Suprapubic skin (tissue), 4 donors: ENCODE measurements around the gene ATP6V0E1. TPM values are rescaled to one million over a fixed set of nuclear protein-coding genes. Genes with fewer than 3 reads are reported as not detected.

Source experiments
- DNase-seq, 2 donors: peaks; one replicate each; pipeline ENCODE4 v3.0.0-alpha.2; 2019; ENCODE audit warnings: low spot score in 2 of 2
- H3K27ac ChIP-seq: fragments of 200-600 bp; sonication (generic); one replicate; pipeline ENCODE4 v1.5.1; 2019
- H3K27me3 ChIP-seq: fragments of 200-600 bp; sonication (generic); one replicate; pipeline ENCODE4 v1.5.1; 2019
- H3K36me3 ChIP-seq: fragments of 200-600 bp; sonication (generic); one replicate; pipeline ENCODE4 v1.5.1; 2019
- H3K4me1 ChIP-seq: fragments of 200-600 bp; sonication (generic); one replicate; pipeline ENCODE4 v1.5.1; 2019
- H3K4me3 ChIP-seq: fragments of 200-600 bp; sonication (generic); one replicate; pipeline ENCODE4 v1.5.1; 2019; ENCODE audit warnings: mild to moderate bottlenecking
- H3K9me3 ChIP-seq: fragments of 200-600 bp; sonication (generic); one replicate; pipeline ENCODE4 v1.5.1; 2019
- EP300 ChIP-seq: sonication (generic); formaldehyde crosslinking; IDR thresholded peaks from one replicate; pipeline ENCODE4 v1.6.1; 2017; ENCODE audit warnings: antibody characterized with exemption
- POLR2A ChIP-seq, 2 donors: fragments of 450-650 bp; IDR thresholded peaks; one replicate each; pipeline ENCODE4 v1.6.1; 2017; ENCODE audit warnings: antibody characterized with exemption in 2 of 2, mild to moderate bottlenecking in 2 of 2, moderate library complexity in 2 of 2
- POLR2AphosphoS5 ChIP-seq, 3 donors: sonication (generic); formaldehyde crosslinking; IDR thresholded peaks; one replicate each; pipeline ENCODE4 v1.6.1; 2017; ENCODE audit warnings: antibody characterized with exemption in 3 of 3
- WGBS: methylation state at CpG from one replicate; pipeline ENCODE4 v1.1.5; 2018; 5-methylcytosine and 5-hydroxymethylcytosine counted together
- total RNA-seq, 4 donors: library from RNA; depleted of rRNA; stranded (reverse); fragments of >200 nt; gene quantifications; one replicate each; pipeline ENCODE4 v1.1.0, GENCODE V29; 2016
- TF ChIP-seq, protein P1 (sequence below), 2 donors: fragments of 200-600 bp in 1 of 2; fragments of 450-650 bp in 1 of 2; sonication (generic) in 1 of 2; IDR thresholded peaks; one replicate each; pipeline ENCODE4 v1.5.1; 2016 to 2019; ENCODE audit warnings: antibody characterized with exemption in 2 of 2, mild to moderate bottlenecking in 1 of 2, moderate library complexity in 1 of 2

The ATP6V0E1 gene
- total RNA-seq, 4 donors from 2014 or later: 73.7 to 91.3 (median 82.1) TPM

DNA sequence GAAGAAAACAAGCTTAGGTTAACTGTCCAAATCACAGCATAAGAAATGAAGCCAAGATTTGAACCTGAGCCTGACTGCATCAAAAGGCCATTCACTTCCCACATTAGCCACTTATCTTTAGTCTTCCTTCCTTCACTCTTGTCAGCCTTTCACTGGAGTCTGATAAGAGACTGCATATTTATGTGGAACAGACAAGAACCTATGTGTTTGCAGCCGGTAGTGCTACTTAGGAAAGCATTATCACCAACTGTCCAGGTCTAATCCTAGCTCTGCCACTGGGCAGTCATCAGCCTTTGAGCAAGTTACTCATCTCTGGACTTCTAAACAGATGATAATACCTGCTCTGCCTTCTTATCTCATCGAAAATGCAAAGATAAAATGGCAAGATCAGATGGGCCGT is 12.1 kb upstream of the ATP6V0E1 start:
- WGBS: 84% methylated on average over 3 of the region's 3 CpGs
- Histone ChIP-seq H3K4me3 (no peak overlapping the region), H3K9me3 (no peaks in the 10 kb centered on the region), H3K4me1 (no peaks in the 10 kb centered on the region), H3K27me3 (no peaks in the 10 kb centered on the region), H3K36me3 (peaks cover 18% of the 10 kb centered on the region), H3K27ac (no peak overlapping the region)
- TF ChIP-seq, protein P1, sequence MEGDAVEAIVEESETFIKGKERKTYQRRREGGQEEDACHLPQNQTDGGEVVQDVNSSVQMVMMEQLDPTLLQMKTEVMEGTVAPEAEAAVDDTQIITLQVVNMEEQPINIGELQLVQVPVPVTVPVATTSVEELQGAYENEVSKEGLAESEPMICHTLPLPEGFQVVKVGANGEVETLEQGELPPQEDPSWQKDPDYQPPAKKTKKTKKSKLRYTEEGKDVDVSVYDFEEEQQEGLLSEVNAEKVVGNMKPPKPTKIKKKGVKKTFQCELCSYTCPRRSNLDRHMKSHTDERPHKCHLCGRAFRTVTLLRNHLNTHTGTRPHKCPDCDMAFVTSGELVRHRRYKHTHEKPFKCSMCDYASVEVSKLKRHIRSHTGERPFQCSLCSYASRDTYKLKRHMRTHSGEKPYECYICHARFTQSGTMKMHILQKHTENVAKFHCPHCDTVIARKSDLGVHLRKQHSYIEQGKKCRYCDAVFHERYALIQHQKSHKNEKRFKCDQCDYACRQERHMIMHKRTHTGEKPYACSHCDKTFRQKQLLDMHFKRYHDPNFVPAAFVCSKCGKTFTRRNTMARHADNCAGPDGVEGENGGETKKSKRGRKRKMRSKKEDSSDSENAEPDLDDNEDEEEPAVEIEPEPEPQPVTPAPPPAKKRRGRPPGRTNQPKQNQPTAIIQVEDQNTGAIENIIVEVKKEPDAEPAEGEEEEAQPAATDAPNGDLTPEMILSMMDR (IDR thresholded peaks at IDR 0.05): no peak
- TF ChIP-seq POLR2A (IDR thresholded peaks at IDR 0.05) (no peak), POLR2AphosphoS5 (IDR thresholded peaks at IDR 0.05) (no peak)
- DNase-seq: no peak

DNA sequence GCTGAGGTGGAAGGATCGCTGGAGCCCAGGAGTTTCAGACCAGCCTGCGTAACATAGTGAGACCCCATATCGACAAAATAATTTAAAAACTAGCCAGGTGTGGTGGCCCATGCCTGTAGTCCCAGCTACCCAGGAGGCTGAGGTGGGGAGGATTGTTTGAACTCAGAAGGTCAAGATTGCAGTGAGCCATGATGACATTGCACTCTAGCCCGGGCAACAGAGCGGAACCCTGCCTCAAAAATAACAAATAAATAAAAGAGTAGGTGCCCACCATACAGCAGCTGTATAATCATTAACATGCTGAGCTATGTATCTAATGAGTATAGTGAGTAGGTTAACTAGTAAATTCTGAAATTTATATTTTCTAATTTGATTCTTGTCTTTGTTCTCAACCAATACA is 11.0 kb upstream of the ATP6V0E1 start:
- Histone ChIP-seq H3K27ac (no peak overlapping the region), H3K4me3 (no peak overlapping the region), H3K27me3 (no peaks in the 10 kb centered on the region), H3K36me3 (peaks cover 18% of the 10 kb centered on the region), H3K4me1 (no peaks in the 10 kb centered on the region), H3K9me3 (no peaks in the 10 kb centered on the region)
- TF ChIP-seq POLR2AphosphoS5 (IDR thresholded peaks at IDR 0.05) (no peak), POLR2A (IDR thresholded peaks at IDR 0.05) (no peak), EP300 (no peak)
- TF ChIP-seq, protein P1 (IDR thresholded peaks at IDR 0.05): no peak
- WGBS: 93% methylated on average over 5 of the region's 5 CpGs
- DNase-seq: no peak

DNA sequence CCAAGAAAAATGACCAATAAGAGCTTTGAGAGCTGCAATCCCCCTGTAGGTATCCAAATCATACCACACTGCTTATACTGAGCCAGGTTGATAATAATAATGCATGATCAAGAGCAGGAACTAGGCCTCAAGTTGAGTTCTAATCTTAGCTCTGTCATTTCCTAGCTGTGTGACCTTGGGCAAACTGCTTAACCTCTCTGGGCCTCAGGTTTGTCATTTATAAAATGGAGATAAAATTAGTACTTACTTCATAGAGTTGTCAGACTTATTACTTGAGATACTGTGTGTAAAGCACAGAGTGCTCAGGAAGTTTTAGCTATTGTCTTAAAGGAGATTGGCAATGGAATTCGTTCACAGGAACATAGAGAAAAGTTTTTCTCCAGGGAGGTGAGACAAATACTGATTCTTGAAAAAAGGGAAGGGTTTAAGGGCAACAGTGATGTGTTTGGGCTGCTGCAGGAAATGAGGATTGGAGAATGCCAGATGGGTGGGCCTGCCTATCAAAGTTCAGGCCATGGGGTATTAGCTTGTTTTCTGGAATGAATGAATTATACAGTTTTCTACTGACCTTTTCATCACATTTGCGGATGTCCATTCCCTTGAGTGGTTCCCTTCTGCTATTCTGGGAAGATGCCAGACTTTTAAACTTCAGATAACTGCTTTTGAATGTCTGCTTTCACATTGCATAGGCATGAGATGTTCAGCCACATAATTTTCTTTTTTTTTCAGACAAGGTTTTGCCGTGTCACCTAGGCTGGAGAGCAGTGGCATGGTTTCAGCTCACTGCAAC is 10.2 kb upstream of the ATP6V0E1 start:
- peaks cover 17% of the 10 kb centered on the region for H3K36me3 ChIP-seq
- H3K4me3 ChIP-seq: no peak overlapping the region
- H3K27me3 ChIP-seq: no peaks in the 10 kb centered on the region
- TF ChIP-seq POLR2A (IDR thresholded peaks at IDR 0.05) (no peak), EP300 (no peak), POLR2AphosphoS5 (IDR thresholded peaks at IDR 0.05) (no peak)
- TF ChIP-seq, protein P1 (IDR thresholded peaks at IDR 0.05): no peak
- no peak overlapping the region for H3K27ac ChIP-seq
- H3K9me3 ChIP-seq: no peaks in the 10 kb centered on the region
- H3K4me1 ChIP-seq: no peaks in the 10 kb centered on the region
- DNase-seq: no peak
- WGBS: 64% methylated on average over 3 of the region's 3 CpGs

DNA sequence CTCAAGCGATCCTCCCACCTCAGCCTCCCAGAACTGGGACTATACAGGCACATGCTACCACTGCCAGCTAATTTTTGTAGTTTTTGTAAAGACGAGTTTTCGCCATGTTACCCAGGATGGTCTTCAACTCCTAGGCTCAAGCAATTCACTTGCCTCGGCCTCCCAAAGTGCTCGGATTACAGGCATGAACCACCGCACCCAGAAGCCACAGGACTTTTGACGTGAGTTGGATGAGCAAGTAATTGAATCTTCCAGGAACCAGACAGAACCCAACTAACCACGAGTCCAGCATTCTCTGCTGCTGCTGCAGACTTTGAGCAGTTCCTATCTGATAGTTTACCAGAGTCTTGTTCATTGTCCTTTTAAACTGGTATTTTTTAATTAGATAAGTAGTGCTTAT is 9.6 kb upstream of the ATP6V0E1 start:
- TF ChIP-seq EP300 (no peak), POLR2A (IDR thresholded peaks at IDR 0.05) (no peak), POLR2AphosphoS5 (IDR thresholded peaks at IDR 0.05) (no peak)
- TF ChIP-seq, protein P1 (IDR thresholded peaks at IDR 0.05): no peak
- H3K27me3 ChIP-seq: no peaks in the 10 kb centered on the region
- H3K4me3 ChIP-seq: no peak overlapping the region
- H3K27ac ChIP-seq: no peak overlapping the region
- WGBS: 91% methylated on average over 8 of the region's 8 CpGs
- H3K36me3 ChIP-seq: peaks cover 11% of the 10 kb centered on the region
- no peak for DNase-seq
- H3K9me3 ChIP-seq: no peaks in the 10 kb centered on the region
- H3K4me1 ChIP-seq: no peaks in the 10 kb centered on the region

DNA sequence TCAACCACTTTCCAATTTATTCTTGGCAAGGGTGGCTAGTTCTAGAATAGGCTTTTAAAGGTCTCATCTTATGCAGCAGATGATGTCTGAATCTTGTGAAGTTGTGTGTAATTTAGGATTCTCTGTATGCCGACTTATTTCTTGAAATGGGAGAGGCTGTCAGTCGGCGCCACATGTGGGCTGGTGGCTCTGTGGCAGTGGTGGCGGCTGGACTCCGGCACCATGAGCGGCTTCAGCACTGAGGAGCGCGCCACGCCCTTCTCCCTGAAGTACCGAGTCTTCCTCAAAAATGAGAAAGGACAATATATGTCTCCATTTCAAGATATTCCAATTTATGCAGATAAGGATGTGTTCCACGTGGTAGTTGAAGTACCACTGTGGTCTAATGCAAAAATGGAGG is 8.3 kb upstream of the ATP6V0E1 start:
- TF ChIP-seq POLR2AphosphoS5 (IDR thresholded peaks at IDR 0.05) (no peak), EP300 (no peak), POLR2A (IDR thresholded peaks at IDR 0.05) (no peak)
- TF ChIP-seq, protein P1 (IDR thresholded peaks at IDR 0.05): no peak
- no peak overlapping the region for H3K4me3 ChIP-seq

More for the DNA sequence above, 8.3 kb upstream of the ATP6V0E1 start:
- no peaks in the 10 kb centered on the region for H3K4me1 ChIP-seq
- no peaks in the 10 kb centered on the region for H3K9me3 ChIP-seq
- 87% methylated on average over 11 of the region's 11 CpGs for WGBS
- H3K27ac ChIP-seq: no peak overlapping the region
- no peak for DNase-seq
- H3K36me3 ChIP-seq: no peaks in the 10 kb centered on the region
- H3K27me3 ChIP-seq: no peaks in the 10 kb centered on the region
